ENCODE results near the gene DBNL.

GRCh38 chr7:44079331-44080021, 35.0 kb downstream of the DBNL start:
- no peak for TF ChIP-seq CTCF (IDR thresholded peaks at IDR 0.05)
- TF ChIP-seq POLR2A (IDR thresholded peaks at IDR 0.05) = no peak

Data from right lobe of liver (tissue), 4 donors.